Activated T-helper 1 cell treated with anti-CD3 and anti-CD28 coated beads, Interleukin-2, amount 50 U/mL, for 16 hours (primary cell): Measurements from ENCODE around the gene ADCK2.
A peak's percentile ranks its signal among the peaks of the same experiment; 100 is the strongest.
"Not testable (repeated sequence)": the region's sequence is repeated elsewhere in the genome, so short reads cannot be mapped to it uniquely, and the experiment has no call there.

Experiments
- DNase-seq, 2 donors: peaks; one replicate each; pipeline ENCODE4 v3.0.0-alpha.2; 2020; ENCODE audit warnings: low read depth in 1 of 2, low spot score in 1 of 2

The ADCK2 gene

GRCh38 chr7:140672382-140673062, at the start of gene ADCK2:
ADCK2 (plus strand) TSS chr7:140672945; CDS start chr7:140673331, 386 bp downstream.
- peak; percentile 26 to 41 for DNase-seq

GRCh38 chr7:140623980-140624379, 48.8 kb upstream of the ADCK2 start:
- no peak for DNase-seq

GRCh38 chr7:140624392-140625191, 48.2 kb upstream of the ADCK2 start:
- no peak for DNase-seq

GRCh38 chr7:140625192-140625558, 47.6 kb upstream of the ADCK2 start:
- DNase-seq, result not testable (repeated sequence)

GRCh38 chr7:140625908-140626868, 46.6 kb upstream of the ADCK2 start:
- DNase-seq, result no peak

- no peak for DNase-seq
Observed at GRCh38 chr7:140631021-140631420, 41.7 kb upstream of the ADCK2 start.

GRCh38 chr7:140631602-140632001, 41.1 kb upstream of the ADCK2 start:
- no peak for DNase-seq

GRCh38 chr7:140635345-140635744, 37.4 kb upstream of the ADCK2 start:
- DNase-seq, result no peak

- DNase-seq, result no peak
Observed at GRCh38 chr7:140635816-140636215, 36.9 kb upstream of the ADCK2 start.

- DNase-seq, result no peak
Observed at GRCh38 chr7:140637400-140637799, 35.3 kb upstream of the ADCK2 start.

- no peak for DNase-seq
Observed at GRCh38 chr7:140638173-140638791, 34.5 kb upstream of the ADCK2 start.

- DNase-seq, result no peak
Observed at GRCh38 chr7:140639366-140640053, 33.2 kb upstream of the ADCK2 start.

GRCh38 chr7:140640060-140640637, 32.6 kb upstream of the ADCK2 start:
- no peak for DNase-seq

GRCh38 chr7:140640727-140641523, 31.8 kb upstream of the ADCK2 start, which contains the start of gene DENND2A:
DENND2A (minus strand) TSS chr7:140640813; CDS start chr7:140602397, 38,416 bp downstream.
- no peak for DNase-seq

- no peak for DNase-seq
Observed at GRCh38 chr7:140641524-140642195, 31.1 kb upstream of the ADCK2 start.

- no peak for DNase-seq
Observed at GRCh38 chr7:140643416-140643815, 29.3 kb upstream of the ADCK2 start.

- DNase-seq, result not testable (repeated sequence)
Observed at GRCh38 chr7:140644761-140645160, 28.0 kb upstream of the ADCK2 start.

GRCh38 chr7:140645166-140645900, 27.4 kb upstream of the ADCK2 start:
- DNase-seq, result no peak
